Skeletal muscle cell (primary cell): ENCODE results near the gene NCLN.
A peak's percentile ranks its signal among the peaks of the same experiment; 100 is the strongest.
"Not testable (repeated sequence)": the region's sequence is repeated elsewhere in the genome, so short reads cannot be mapped to it uniquely, and the experiment has no call there.

Experiments used
- DNase-seq: peaks from one replicate; pipeline ENCODE4 v3.0.0-alpha.2; 2010; ENCODE audit warnings: low read depth
- H3K4me3 ChIP-seq: 2 replicates; pipeline ENCODE4 v1.5.1; 2011; ENCODE audit warnings: low read depth, mild to moderate bottlenecking, control low read depth, low read length, moderate library complexity

The NCLN gene

GRCh38 chr19:3153286-3154230 lies 32.2 kb upstream of the NCLN start:
- no peak overlapping the region for H3K4me3 ChIP-seq
- no peak for DNase-seq

- not testable (repeated sequence) for DNase-seq, H3K4me3 ChIP-seq
These were observed 31.3 kb upstream of the NCLN start for GRCh38 chr19:3154447-3154846.

DNA sequence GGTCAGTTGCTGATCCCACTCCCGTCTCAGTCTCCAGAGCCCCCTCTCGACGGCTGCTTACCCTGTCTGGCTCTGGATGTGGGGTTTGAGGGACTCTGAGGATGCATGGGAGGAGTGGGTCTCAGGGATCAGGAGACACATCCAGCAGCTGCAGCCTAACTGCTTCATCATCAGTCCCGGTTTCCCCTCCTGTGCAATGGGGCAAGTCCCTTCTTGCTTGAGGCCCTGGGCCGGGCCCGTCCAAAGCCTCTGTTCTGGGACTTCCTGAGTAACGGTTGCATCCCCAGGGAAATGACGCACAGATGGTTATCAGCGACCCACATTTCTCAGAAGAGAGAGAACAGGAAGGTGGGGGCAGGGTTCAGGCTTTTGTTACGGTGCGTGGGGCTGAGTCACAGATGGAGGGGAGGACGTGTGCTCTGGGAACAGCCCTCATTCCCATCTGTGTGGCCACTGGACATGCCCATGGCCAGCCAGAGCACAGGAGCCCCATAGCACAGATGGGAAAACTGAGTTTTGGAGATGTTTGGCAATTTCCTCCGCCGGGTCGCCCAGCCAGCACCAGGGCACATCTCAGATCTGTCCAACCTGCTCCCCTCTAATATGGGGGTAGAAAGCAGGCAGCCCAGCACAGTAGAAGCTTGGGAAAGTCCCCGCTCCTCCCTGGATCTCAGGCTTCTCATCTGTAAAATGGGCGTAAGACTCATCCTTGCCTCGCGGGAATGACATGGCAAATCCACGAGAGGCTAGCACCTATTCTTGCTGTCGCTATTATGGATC lies 30.6 kb upstream of the NCLN start:
- peak; percentile 97 for DNase-seq
- no peak overlapping the region for H3K4me3 ChIP-seq

DNA sequence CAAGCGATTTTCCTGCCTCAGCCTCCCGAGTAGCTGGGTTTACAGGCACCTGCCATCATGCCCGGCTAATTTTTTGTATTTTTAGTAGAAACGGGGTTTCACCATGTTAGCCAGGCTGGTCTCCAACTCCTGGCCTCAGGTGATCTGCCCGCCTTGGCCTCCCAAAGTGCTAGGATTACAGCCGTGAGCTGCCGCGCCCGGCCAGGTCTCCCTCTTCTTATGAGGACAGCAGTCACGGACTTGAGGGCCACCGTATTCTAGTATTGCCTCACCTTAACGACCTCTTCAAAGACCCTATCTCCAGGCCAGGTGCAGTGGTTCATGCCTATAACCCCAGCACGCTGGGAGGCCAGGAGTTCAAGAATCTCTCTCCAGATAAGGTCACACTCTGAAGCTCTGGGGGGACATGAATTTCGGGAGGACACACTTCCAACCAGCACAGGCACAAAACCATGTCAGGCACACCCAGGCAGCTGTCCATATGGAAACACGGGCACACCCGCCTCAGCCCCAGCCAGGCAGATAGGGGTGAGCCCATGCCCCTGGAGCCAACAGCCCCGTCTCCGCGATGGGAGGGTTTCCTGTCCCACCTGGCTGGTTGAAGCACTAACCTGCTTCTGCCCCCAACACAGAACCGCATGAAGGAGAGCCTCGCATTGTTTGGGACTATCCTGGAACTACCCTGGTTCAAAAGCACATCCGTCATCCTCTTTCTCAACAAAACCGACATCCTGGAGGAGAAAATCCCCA lies 28.5 kb upstream of the NCLN start:
- DNase-seq: no peak
- H3K4me3 ChIP-seq: no peak overlapping the region

- no peak for DNase-seq
These were observed 26.2 kb upstream of the NCLN start for GRCh38 chr19:3159565-3159964.

GRCh38 chr19:3160219-3160618 lies 25.5 kb upstream of the NCLN start:
- no peak for DNase-seq
- H3K4me3 ChIP-seq: no peak overlapping the region

More at GRCh38 chr19:3159565-3159964, 26.2 kb upstream of the NCLN start:
- H3K4me3 ChIP-seq: no peak overlapping the region

DNA sequence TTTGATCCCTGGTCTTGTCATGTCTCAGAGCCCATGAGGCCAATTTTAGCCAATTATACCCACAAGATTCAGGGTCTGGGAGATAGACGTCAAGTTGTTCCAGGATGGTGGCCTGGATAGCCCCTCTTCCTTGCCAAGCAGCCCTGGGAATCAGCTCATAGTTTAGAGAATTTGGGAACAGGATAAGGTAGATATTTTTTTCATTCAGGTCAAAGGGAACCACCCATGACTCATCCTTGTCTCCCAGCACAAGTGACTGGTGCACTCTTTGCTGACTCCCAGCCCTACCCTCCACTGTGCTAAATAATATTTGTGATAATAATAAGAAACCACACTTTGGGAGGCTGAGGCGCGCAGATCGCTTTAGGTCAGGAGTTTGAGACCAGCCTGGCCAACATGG lies 24.3 kb upstream of the NCLN start:
- no peak for DNase-seq
- H3K4me3 ChIP-seq: no peak overlapping the region

DNA sequence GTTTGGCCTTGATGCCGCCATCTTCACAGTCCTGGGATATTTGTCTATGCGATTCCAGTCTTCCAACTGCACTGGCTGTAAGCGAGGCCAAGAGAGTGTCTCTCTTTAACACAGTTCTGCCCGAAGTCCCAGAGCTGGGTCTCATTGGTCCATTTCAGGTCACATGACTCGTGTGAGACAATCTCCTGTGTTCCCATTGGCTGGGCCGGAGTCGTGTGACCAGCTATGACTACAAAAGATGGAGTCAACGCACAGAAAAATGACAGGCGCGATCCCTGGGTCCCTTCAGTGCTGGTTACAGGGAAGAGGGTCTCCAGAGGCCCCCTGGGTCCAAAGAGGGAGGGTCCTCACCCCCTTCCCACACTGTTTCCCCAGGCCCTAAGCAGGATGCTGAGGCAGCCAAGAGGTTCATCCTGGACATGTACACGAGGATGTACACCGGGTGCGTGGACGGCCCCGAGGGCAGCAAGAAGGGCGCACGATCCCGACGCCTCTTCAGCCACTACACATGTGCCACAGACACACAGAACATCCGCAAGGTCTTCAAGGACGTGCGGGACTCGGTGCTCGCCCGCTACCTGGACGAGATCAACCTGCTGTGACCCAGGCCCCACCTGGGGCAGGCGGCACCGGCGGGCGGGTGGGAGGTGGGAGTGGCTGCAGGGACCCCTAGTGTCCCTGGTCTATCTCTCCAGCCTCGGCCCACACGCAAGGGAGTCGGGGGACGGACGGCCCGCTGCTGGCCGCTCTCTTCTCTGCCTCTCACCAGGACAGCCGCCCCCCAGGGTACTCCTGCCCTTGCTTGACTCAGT lies 23.1 kb upstream of the NCLN start:
- DNase-seq: no peak

DNA sequence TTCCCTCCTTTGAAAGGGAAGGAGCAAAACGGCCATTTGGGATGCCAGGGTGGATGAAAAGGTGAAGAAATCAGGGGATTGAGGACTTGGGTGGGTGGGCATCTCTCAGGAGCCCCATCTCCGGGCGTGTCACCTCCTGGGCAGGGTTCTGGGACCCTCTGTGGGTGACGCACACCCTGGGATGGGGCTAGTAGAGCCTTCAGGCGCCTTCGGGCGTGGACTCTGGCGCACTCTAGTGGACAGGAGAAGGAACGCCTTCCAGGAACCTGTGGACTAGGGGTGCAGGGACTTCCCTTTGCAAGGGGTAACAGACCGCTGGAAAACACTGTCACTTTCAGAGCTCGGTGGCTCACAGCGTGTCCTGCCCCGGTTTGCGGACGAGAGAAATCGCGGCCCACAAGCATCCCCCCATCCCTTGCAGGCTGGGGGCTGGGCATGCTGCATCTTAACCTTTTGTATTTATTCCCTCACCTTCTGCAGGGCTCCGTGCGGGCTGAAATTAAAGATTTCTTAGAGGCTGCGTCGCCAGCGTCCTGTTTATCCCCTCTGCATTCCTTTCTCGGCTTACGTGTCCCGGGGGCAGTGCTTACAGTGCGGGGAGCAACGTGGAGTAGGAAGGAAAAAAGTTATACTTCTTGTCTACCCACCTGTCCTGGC lies 22.4 kb upstream of the NCLN start:
- H3K4me3 ChIP-seq: no peak overlapping the region
- DNase-seq: no peak

More for the DNA sequence above, 23.1 kb upstream of the NCLN start:
- no peak overlapping the region for H3K4me3 ChIP-seq

GRCh38 chr19:3163943-3164342 lies 21.8 kb upstream of the NCLN start:
- no peak for DNase-seq
- no peak overlapping the region for H3K4me3 ChIP-seq

DNA sequence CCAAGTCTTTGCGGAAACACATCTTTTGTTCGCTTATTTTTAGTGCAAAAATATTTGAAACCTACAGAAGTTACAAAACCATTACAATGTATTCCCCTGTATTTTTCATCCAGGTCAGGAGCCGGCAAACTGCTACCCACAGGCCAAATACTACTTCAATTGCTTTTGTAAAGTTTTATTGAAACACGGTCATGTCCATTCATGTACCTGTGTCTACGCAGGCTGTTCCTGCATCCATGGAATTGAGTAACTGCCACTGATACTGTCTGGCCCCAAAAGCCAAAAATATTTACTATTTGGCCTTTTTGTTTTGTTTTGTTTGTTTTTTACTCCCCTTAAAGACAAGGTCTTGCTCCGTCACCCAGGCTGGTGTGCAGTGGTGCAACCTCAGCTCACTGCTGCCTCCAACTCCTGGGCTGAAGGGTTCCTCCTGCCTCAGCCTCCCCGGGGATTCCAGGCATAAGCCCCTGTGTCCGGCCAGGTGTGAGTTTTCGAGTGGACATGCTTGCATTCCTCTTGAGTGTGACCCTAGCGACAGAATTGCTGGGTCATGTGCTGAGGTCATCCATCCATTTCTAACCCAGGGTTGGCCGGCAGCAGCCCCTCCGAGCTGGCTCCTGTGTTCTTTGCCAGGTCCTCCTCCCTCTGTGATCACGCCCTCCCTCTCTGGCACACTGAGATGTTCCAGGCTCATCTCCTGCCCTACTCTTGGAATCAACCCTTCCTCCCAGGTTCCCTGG lies 18.0 kb upstream of the NCLN start:
- DNase-seq: no peak
- no peak overlapping the region for H3K4me3 ChIP-seq

DNA sequence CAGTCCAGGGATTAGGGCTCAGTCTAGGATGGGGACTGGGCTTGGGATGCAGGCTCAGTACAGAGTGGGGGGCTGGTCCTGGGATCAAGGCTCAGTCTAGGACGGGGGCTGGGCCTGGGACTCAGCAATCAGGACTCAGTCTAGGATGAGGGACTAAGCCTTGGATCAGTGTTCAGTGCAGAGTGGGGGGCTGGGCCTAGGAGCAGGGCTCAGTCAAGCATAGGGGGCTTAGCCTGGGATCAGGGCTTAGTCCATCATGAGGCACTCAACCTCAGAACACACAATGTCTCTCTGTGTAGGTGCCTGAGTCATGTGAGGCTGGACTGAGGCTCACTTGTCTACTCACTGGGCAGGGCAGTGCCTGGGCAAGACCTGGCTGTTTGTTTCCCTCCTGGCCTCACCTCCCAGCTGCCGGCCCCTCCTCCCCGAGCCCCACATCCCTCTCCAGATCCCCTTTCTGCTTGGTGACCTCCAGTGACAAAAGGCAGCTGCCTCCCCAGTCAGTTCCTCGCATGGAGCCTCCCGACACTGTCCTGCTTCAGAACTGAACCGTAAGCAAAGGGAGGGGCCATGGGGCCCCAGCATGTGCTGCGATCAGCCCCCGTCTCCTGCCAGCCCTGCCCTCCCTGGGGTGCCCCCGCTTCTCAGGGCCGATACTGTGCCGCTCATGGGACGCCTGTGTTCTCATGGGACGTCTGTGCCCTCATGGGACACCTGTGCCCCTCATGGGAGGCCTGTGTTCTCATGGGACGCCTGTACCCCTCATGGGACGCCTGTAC lies 13.6 kb upstream of the NCLN start:
- DNase-seq: no peak
- no peak overlapping the region for H3K4me3 ChIP-seq

- not testable (repeated sequence) for DNase-seq, H3K4me3 ChIP-seq
These were observed 13.1 kb upstream of the NCLN start for GRCh38 chr19:3172673-3173000.

DNA sequence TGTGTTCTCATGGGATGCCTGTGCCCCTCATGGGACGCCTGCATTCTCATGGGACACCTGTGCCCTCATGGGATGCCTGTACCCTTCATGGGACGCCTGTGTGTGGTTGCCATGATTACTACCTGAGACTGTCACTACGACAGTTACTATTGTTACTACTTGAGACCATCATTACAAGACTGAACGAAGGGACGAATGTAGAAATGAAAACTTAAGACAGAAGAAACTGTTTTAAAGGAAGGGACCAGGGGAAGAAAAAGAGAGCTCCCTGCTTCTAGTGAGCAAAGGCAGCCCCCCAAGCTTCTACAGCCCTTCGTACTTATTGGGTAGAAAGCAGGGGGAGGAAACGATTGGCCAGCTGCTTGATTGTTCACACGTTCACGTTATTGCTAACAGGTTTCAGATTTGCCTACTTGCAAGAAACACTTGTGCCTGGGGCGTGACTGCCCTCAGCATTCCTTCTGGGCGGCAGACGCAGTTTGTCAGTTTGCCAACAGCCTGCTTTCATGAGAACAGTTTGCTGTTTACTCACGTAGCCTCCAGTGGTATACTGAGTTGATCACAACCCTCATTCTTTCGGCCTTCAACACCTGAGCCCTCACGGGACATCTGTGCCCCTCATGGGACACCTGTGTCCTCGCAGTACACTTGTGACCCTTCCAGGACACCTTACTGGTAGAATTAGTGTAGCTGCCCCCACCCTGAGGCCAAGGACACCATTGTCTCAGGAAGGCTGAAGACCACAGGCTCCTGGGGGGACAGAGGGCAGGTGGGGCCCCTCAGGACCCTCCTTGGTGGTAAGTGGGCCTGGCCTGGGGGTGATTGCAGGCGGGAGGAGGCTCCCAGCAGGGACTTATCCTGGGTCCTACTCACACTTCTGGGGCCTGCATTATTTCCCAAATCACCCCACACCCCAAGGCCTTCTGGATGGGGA lies 9.7 kb upstream of the NCLN start:
- no peak for DNase-seq
- H3K4me3 ChIP-seq: no peak overlapping the region

DNA sequence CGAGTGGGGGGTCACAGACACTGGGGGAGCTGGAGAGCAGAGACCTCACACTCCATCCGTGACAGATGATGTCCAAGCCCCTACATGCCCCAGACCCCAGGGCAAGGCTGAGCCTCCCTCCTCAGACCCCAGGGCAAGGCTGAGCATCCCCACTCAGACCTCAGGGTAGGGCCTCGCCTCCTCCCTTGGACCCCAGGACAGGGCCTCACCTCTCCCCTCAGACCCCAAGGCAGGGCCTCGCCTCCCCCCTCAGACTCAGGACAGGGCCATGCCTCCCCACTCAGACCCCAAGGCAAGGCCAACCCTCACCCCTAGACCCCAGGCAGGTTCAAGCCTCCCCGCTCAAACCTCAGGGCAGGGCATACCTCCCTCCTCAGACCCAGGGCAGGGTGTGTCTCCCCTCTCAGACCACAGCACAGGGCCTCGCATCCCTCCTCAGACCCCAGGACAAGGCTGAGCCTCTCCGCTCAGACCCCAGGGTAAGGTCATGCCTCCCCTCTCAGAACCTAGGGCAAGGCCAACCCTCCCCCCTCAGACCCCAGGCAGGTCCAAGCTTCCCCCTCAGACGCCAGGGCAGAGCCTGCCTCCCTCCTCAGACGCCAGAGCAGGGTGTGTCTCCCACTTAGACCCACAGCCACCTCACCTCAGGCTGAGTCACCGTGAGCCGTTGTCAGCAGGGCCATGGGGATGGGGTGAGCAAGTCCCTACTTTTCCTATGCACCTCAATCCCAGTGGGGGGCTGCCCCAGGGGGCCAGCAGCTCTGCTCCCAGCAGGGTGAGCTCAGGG lies 8.8 kb upstream of the NCLN start:
- DNase-seq: no peak
- H3K4me3 ChIP-seq: no peak overlapping the region
